Measurements from ENCODE around the gene NDUFS6.

The NDUFS6 gene

GRCh38 chr5:1769017-1769640, 32.1 kb upstream of the NDUFS6 start:
- Histone ChIP-seq H3K4me1 (ENCODE audit: control insufficient read depth, insufficient read depth, low read length) (no peaks in the 10 kb centered on the region), H3K9me3 (ENCODE audit: control insufficient read depth, insufficient read depth, low read depth, low read length) (no peaks in the 10 kb centered on the region), H3K4me3 (ENCODE audit: low read depth, low read length) (no peak overlapping the region), H3K36me3 (ENCODE audit: control insufficient read depth in 2 of 2, insufficient read depth in 1 of 2, low read length in 2 of 2) (no peaks in the 10 kb centered on the region), H3K27ac (ENCODE audit: extremely low read depth, low read depth, low read length) (no peak overlapping the region)
- ChIA-PET POLR2A (no interaction called here), CTCF (no interaction called here)
- TF ChIP-seq ZSCAN30 (tag by site-specific recombination; IDR thresholded peaks at IDR 0.05) (no peak), MYNN (tag by site-specific recombination; IDR thresholded peaks at IDR 0.05; ENCODE audit: borderline replicate concordance) (no peak), ZNF549 (tag by site-specific recombination; IDR thresholded peaks at IDR 0.05) (no peak), ZNF645 (tag by site-specific recombination; IDR thresholded peaks at IDR 0.05) (no peak), ZSCAN4 (tag by site-specific recombination; IDR thresholded peaks at IDR 0.05) (no peak), HOXD13 (CRISPR knock-in tag; IDR thresholded peaks at IDR 0.05; ENCODE audit: borderline replicate concordance) (no peak), TRIM28 (IDR thresholded peaks at IDR 0.05; ENCODE audit: borderline replicate concordance, low read length) (no peak), KLF9 (tag by site-specific recombination; IDR thresholded peaks at IDR 0.05; ENCODE audit: low read depth) (no peak), ZNF266 (tag by site-specific recombination; IDR thresholded peaks at IDR 0.05; ENCODE audit: low read depth) (no peak), ZSCAN23 (tag by site-specific recombination; IDR thresholded peaks at IDR 0.05) (no peak), ZNF2 (tag by site-specific recombination; IDR thresholded peaks at IDR 0.05) (no peak), GLI4 (tag by site-specific recombination; IDR thresholded peaks at IDR 0.05) (no peak), ZNF530 (tag by site-specific recombination; IDR thresholded peaks at IDR 0.05; ENCODE audit: low read depth) (no peak), PATZ1 (tag by site-specific recombination; IDR thresholded peaks at IDR 0.05) (no peak), PBX3 (CRISPR knock-in tag; IDR thresholded peaks at IDR 0.05) (no peak), ZNF558 (tag by site-specific recombination; IDR thresholded peaks at IDR 0.05) (no peak), ZNF223 (tag by site-specific recombination; IDR thresholded peaks at IDR 0.05) (no peak), SCRT1 (tag by site-specific recombination; IDR thresholded peaks at IDR 0.05; ENCODE audit: borderline replicate concordance) (no peak)

GRCh38 chr5:1769752-1770442, 31.3 kb upstream of the NDUFS6 start:
- ChIA-PET POLR2A (no interaction called here), CTCF (no interaction called here)
- Histone ChIP-seq H3K36me3 (ENCODE audit: control insufficient read depth in 2 of 2, insufficient read depth in 1 of 2, low read length in 2 of 2) (no peaks in the 10 kb centered on the region), H3K27ac (ENCODE audit: extremely low read depth, low read depth, low read length) (no peak overlapping the region), H3K9me3 (ENCODE audit: control insufficient read depth, insufficient read depth, low read depth, low read length) (no peaks in the 10 kb centered on the region), H3K4me3 (ENCODE audit: low read depth, low read length) (no peak overlapping the region), H3K4me1 (ENCODE audit: control insufficient read depth, insufficient read depth, low read length) (no peaks in the 10 kb centered on the region)
- no peak for TF ChIP-seq TRIM28 (IDR thresholded peaks at IDR 0.05; ENCODE audit: borderline replicate concordance, low read length)
- no peak for TF ChIP-seq ZBTB1 (tag by site-specific recombination; IDR thresholded peaks at IDR 0.05)
- no peak for TF ChIP-seq ZBTB8A (tag by site-specific recombination; IDR thresholded peaks at IDR 0.05)
- no peak for TF ChIP-seq ZNF830 (tag by site-specific recombination; IDR thresholded peaks at IDR 0.05; ENCODE audit: low read depth)
- TF ChIP-seq ZFP69B (tag by site-specific recombination; IDR thresholded peaks at IDR 0.05), result no peak
